Right lobe of liver (tissue), 6 donors: ENCODE results near the gene DLG2. TPM values are rescaled to one million over a fixed set of nuclear protein-coding genes. Genes with fewer than 3 reads are reported as not detected.

ENCODE experiments used
- ATAC-seq, 4 donors: fragments of 200-7000 bp; cut with Tn5 transposase; one replicate each; pipeline ENCODE4 v1.9.1; 2020; ENCODE audit warnings: mild to moderate bottlenecking in 4 of 4, moderate library complexity in 4 of 4
- DNase-seq, 3 donors: peaks; one replicate each; pipeline ENCODE4 v3.0.0-alpha.2; 2020
- H3K27ac ChIP-seq, 3 donors: fragments of 200-600 bp; one replicate each; pipeline ENCODE4 v1.8.0; 2022
- H3K27me3 ChIP-seq, 2 donors: fragments of 200-600 bp; one replicate each; pipeline ENCODE4 v1.8.0; 2022
- H3K36me3 ChIP-seq, 4 donors: fragments of 200-600 bp; sonication (generic) in 1 of 4; one replicate each; pipeline versions ENCODE4 v1.5.1 to v1.8.0; 2017 to 2022; ENCODE audit warnings: control low read depth in 1 of 4
- H3K4me1 ChIP-seq, 4 donors: fragments of 200-600 bp; sonication (generic) in 1 of 4; one replicate each; pipeline versions ENCODE4 v1.5.1 to v1.8.0; 2017 to 2022; ENCODE audit warnings: control low read depth in 1 of 4
- H3K4me3 ChIP-seq, 3 donors: fragments of 200-600 bp; one replicate each; pipeline ENCODE4 v1.8.0; 2022
- H3K9me3 ChIP-seq, 4 donors: fragments of 200-600 bp; sonication (generic) in 1 of 4; one replicate each; pipeline versions ENCODE4 v1.5.1 to v1.8.0; 2017 to 2022; ENCODE audit warnings: control low read depth in 1 of 4
- CTCF ChIP-seq, 4 donors: fragments of 200-600 bp in 3 of 4; fragments of 450-650 bp in 1 of 4; IDR thresholded peaks; one replicate each; pipeline versions ENCODE4 v1.5.1 to v1.8.0; 2016 to 2022; ENCODE audit warnings: antibody characterized with exemption in 4 of 4, mild to moderate bottlenecking in 2 of 4
- POLR2A ChIP-seq: fragments of 450-650 bp; IDR thresholded peaks from one replicate; pipeline ENCODE4 v1.6.1; 2017; ENCODE audit warnings: antibody characterized with exemption, mild to moderate bottlenecking
- WGBS: methylation state at CpG from one replicate; pipeline ENCODE4 v1.1.6; 2018; ENCODE audit warnings: low coverage, low lambda C conversion rate; ENCODE audit not compliant: insufficient coverage; ENCODE audit errors: missing lambda C conversion rate; 5-methylcytosine and 5-hydroxymethylcytosine counted together
- intact Hi-C, 2 donors: fragments of 100-400 bp; cut with DNase I; formaldehyde crosslinking; loops; one replicate each; pipeline versions ENCODE4 v1.11.2 to v1.14.1; 2022
- total RNA-seq, 6 experiments: library from RNA; depleted of rRNA in 2 of 6; stranded (reverse); fragments of >200 nt in 2 of 6; fragmentation: NEBNext Ultra II Directional in 3 of 6; extraction: Animal tissue kit (Norgen Biotek cat#: 25700) in 3 of 6; gene quantifications; one replicate each; pipeline versions ENCODE4 v1.1.0 to v1.2.4, GENCODE V29; 2016 to 2023
- donor health status: DM: no; HTN: yes; CAD: no.
- donor health status: DM: no; HTN: no; CAD: no.
- donor health status: DM: no; HTN: no; CAD: no.
- donor health status: DM: no; HTN: yes; CAD: no.
- donor health status: DM: no; HTN: yes; CAD: no.

DLG2 gene
- total RNA-seq, 6 experiments from 2014 or later = 1.2 to 6.4 (median 2.5) TPM

- no peak for ATAC-seq
- H3K27me3 ChIP-seq = no peaks in the 10 kb centered on the region
- H3K9me3 ChIP-seq = no peaks in the 10 kb centered on the region
- H3K4me1 ChIP-seq = no peaks in the 10 kb centered on the region
- intact Hi-C loops = no loop called here
- no peaks in the 10 kb centered on the region for H3K36me3 ChIP-seq
- WGBS = 72% methylated on average over 3 of the region's 3 CpGs
- no peak overlapping the region for H3K4me3 ChIP-seq
- no peak overlapping the region for H3K27ac ChIP-seq
- DNase-seq = no peak
- TF ChIP-seq CTCF (IDR thresholded peaks at IDR 0.05) (no peak), POLR2A (no peak)
Observed at GRCh38 chr11:84825106-84825660, 802.0 kb downstream of the DLG2 start.

GRCh38 chr11:84824624-84825023 is 802.5 kb downstream of the DLG2 start:
- Histone ChIP-seq H3K4me3 (no peak overlapping the region), H3K9me3 (no peaks in the 10 kb centered on the region), H3K27ac (no peak overlapping the region), H3K36me3 (no peaks in the 10 kb centered on the region), H3K4me1 (no peaks in the 10 kb centered on the region), H3K27me3 (no peaks in the 10 kb centered on the region)
- TF ChIP-seq POLR2A (no peak), CTCF (IDR thresholded peaks at IDR 0.05) (no peak)
- ATAC-seq (no peak), DNase-seq (no peak)
- intact Hi-C loops = no loop called here
- 41% methylated on average over 3 of the region's 3 CpGs for WGBS

- H3K9me3 ChIP-seq = no peaks in the 10 kb centered on the region
- no peaks in the 10 kb centered on the region for H3K36me3 ChIP-seq
- TF ChIP-seq CTCF (IDR thresholded peaks at IDR 0.05) (no peak), POLR2A (no peak)
- intact Hi-C loops = no loop called here
- no peak for ATAC-seq
- no peak overlapping the region for H3K27ac ChIP-seq
- H3K4me3 ChIP-seq = no peak overlapping the region
- no peak for DNase-seq
- 54% methylated on average over 2 of the region's 2 CpGs for whole genome bisulfite sequencing
- H3K27me3 ChIP-seq = no peaks in the 10 kb centered on the region
- H3K4me1 ChIP-seq = no peaks in the 10 kb centered on the region
Observed at GRCh38 chr11:84819537-84819936, 807.6 kb downstream of the DLG2 start.

GRCh38 chr11:84819128-84819527 is 808.0 kb downstream of the DLG2 start:
- intact Hi-C loops = no loop called here
- DNase-seq (no peak), ATAC-seq (no peak)
- Histone ChIP-seq H3K27me3 (no peaks in the 10 kb centered on the region), H3K36me3 (no peaks in the 10 kb centered on the region), H3K4me1 (no peaks in the 10 kb centered on the region), H3K27ac (no peak overlapping the region), H3K9me3 (no peaks in the 10 kb centered on the region), H3K4me3 (no peak overlapping the region)
- 50% methylated on average over 1 of the region's 1 CpG for WGBS
- no peak for TF ChIP-seq POLR2A
- TF ChIP-seq CTCF (IDR thresholded peaks at IDR 0.05) = no peak

- WGBS = 26% methylated on average over 3 of the region's 3 CpGs
- TF ChIP-seq CTCF (IDR thresholded peaks at IDR 0.05) = no peak
- TF ChIP-seq POLR2A = no peak
- no peak overlapping the region for H3K27ac ChIP-seq
- intact Hi-C loops = no loop called here
- H3K27me3 ChIP-seq = no peaks in the 10 kb centered on the region
- DNase-seq (no peak), ATAC-seq (no peak)
- H3K9me3 ChIP-seq = no peaks in the 10 kb centered on the region
- no peaks in the 10 kb centered on the region for H3K4me1 ChIP-seq
- H3K36me3 ChIP-seq = no peaks in the 10 kb centered on the region
- no peak overlapping the region for H3K4me3 ChIP-seq
Observed at GRCh38 chr11:84817998-84818397, 809.1 kb downstream of the DLG2 start.
